Left lung (tissue), 10 donors: ENCODE data around the gene KRTAP20-1. TPM values are rescaled to one million over a fixed set of nuclear protein-coding genes. Genes with fewer than 3 reads are reported as not detected.

Source experiments
- ATAC-seq: fragments of 200-7000 bp; cut with Tn5 transposase; one replicate; pipeline ENCODE4 v1.9.1; 2020; ENCODE audit warnings: moderate library complexity
- DNase-seq, 4 donors: peaks; one replicate each; pipeline ENCODE4 v3.0.0-alpha.2; 2013 to 2020
- H3K27ac ChIP-seq, 2 donors: fragments of 200-600 bp; sonication (generic) in 1 of 2; one replicate each; pipeline versions ENCODE4 v1.5.0 to v1.8.0; 2020 to 2021
- H3K27me3 ChIP-seq, 2 donors: fragments of 200-600 bp; sonication (generic) in 1 of 2; one replicate each; pipeline versions ENCODE4 v1.5.0 to v1.8.0; 2020 to 2021
- H3K36me3 ChIP-seq, 2 donors: fragments of 200-600 bp; sonication (generic) in 1 of 2; one replicate each; pipeline versions ENCODE4 v1.5.0 to v1.8.0; 2020 to 2021
- H3K4me1 ChIP-seq, 2 donors: fragments of 200-600 bp; one replicate each; pipeline ENCODE4 v1.8.0; 2021
- H3K4me3 ChIP-seq, 2 donors: fragments of 200-600 bp; sonication (generic) in 1 of 2; one replicate each; pipeline versions ENCODE4 v1.5.0 to v1.8.0; 2020 to 2021; ENCODE audit warnings: mild to moderate bottlenecking in 1 of 2
- H3K9me3 ChIP-seq, 2 donors: fragments of 200-600 bp; sonication (generic) in 1 of 2; one replicate each; pipeline versions ENCODE4 v1.5.0 to v1.8.0; 2020 to 2021
- intact Hi-C, 2 donors: fragments of 100-400 bp; cut with DNase I; formaldehyde crosslinking; loops; one replicate each; pipeline versions ENCODE4 v1.11.2 to v1.14.2; 2022
- polyA plus RNA-seq, 6 donors: library from polyadenylated mRNA; unstranded; fragments of 120-200 nt; gene quantifications; one replicate each; pipeline ENCODE4 v1.2.1, GENCODE V29; 2013; ENCODE audit not compliant: insufficient read length in 6 of 6
- total RNA-seq, 2 donors: library from RNA; stranded (reverse); fragmentation: NEBNext Ultra II Directional; extraction: Animal tissue kit (Norgen Biotek cat#: 25700); gene quantifications; one replicate each; pipeline ENCODE4 v1.2.1, GENCODE V29; 2021
- TF ChIP-seq, protein P1 (sequence below), 2 donors: fragments of 200-600 bp; sonication (generic) in 1 of 2; IDR thresholded peaks; one replicate each; pipeline versions ENCODE4 v1.5.0 to v1.8.0; 2021; ENCODE audit warnings: antibody characterized with exemption in 2 of 2
- donor health status: DM: no; HTN: yes; CAD: no.
- donor health status: DM: no; HTN: no; CAD: no.

KRTAP20-1 gene
- total and polyA plus RNA-seq, 8 donors = not detected

DNA sequence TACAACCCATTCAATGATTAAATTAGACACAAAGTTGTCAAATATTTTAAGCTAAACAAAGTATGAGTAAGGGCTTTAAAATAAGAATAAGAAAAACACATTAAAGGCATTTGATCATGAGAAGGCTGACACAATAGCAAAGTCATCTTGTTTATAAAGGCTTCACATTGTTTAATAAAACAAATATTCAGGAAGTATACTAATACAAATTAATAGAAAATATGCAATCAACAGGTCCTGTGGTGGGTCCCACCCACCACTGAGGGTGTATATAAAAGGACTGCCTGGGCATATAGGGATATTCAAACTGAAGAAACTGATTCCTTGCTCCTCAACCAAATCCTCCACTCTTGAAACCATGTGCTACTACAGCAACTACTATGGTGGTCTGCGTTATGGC is 18.7 kb downstream of the KRTAP20-1 start, which contains the start of gene KRTAP20-2:
Gene KRTAP20-2 (plus strand): TSS at position 301 of the 400 bp plus-strand sequence. CDS start 58 bp downstream, at position 359.
- Histone ChIP-seq H3K36me3 (no peaks in the 10 kb centered on the region), H3K4me1 (no peaks in the 10 kb centered on the region), H3K4me3 (no peak within 1 kb of the TSS), H3K27ac (no peak within 1 kb of the TSS), H3K9me3 (peaks cover 0 to 4% of the 10 kb centered on the region in 2 donors), H3K27me3 (no peaks in the 10 kb centered on the region)
- intact Hi-C loops = no loop called here
- ATAC-seq (no peak), DNase-seq (no peak)
- TF ChIP-seq, protein P1, sequence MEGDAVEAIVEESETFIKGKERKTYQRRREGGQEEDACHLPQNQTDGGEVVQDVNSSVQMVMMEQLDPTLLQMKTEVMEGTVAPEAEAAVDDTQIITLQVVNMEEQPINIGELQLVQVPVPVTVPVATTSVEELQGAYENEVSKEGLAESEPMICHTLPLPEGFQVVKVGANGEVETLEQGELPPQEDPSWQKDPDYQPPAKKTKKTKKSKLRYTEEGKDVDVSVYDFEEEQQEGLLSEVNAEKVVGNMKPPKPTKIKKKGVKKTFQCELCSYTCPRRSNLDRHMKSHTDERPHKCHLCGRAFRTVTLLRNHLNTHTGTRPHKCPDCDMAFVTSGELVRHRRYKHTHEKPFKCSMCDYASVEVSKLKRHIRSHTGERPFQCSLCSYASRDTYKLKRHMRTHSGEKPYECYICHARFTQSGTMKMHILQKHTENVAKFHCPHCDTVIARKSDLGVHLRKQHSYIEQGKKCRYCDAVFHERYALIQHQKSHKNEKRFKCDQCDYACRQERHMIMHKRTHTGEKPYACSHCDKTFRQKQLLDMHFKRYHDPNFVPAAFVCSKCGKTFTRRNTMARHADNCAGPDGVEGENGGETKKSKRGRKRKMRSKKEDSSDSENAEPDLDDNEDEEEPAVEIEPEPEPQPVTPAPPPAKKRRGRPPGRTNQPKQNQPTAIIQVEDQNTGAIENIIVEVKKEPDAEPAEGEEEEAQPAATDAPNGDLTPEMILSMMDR (IDR thresholded peaks at IDR 0.05) = no peak

DNA sequence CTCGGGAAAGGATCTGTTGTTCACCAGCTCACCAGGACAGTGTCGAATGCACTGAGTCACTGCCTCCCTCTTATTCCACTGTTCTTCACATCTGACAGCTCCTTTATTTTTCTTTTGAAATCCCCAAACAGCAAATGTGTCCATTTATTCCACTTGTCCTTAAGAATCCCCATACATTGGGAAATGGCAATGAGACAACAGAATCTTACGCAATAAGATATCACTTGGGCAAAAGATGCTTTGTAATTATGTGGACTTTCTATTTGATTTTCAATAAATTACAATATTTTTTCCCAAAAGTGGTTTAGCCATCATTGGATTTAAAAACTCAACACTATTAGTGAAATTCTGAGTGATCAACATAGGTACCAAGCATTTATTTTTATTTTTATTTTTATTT is 22.5 kb downstream of the KRTAP20-1 start:
- Histone ChIP-seq H3K4me1 (no peaks in the 10 kb centered on the region), H3K27me3 (no peaks in the 10 kb centered on the region), H3K9me3 (peaks cover 0 to 16% of the 10 kb centered on the region in 2 donors), H3K36me3 (no peaks in the 10 kb centered on the region), H3K27ac (no peak overlapping the region), H3K4me3 (no peak overlapping the region)
- DNase-seq (no peak), ATAC-seq (no peak)
- intact Hi-C loops = no loop called here
- TF ChIP-seq, protein P1 (IDR thresholded peaks at IDR 0.05) = no peak

DNA sequence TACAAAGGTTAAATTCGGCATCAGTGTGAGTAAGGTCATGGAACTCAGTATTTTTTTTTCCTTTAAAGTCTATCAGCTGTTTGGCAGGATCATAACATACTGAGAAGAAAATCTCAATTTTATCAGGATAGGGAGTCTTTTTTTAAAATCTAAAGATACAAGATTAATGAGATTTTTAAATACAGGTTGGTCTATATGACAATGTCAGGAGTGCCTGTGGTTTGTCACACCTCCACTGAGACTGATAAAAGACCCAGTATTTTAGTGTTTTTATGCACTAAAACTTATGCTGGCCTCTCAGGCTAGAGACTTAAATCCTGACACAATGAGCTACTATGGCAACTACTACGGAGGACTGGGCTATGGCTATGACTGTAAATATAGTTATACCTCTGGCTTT is 26.3 kb downstream of the KRTAP20-1 start, which contains the start of gene KRTAP20-3:
Gene KRTAP20-3 (plus strand): TSS at position 301 of the 400 bp plus-strand sequence.
- Histone ChIP-seq H3K4me1 (no peaks in the 10 kb centered on the region), H3K36me3 (no peaks in the 10 kb centered on the region), H3K27me3 (no peaks in the 10 kb centered on the region), H3K4me3 (no peak within 1 kb of the TSS), H3K27ac (no peak within 1 kb of the TSS), H3K9me3 (peaks cover 0 to 19% of the 10 kb centered on the region in 2 donors)
- TF ChIP-seq, protein P1 (IDR thresholded peaks at IDR 0.05) = no peak
- intact Hi-C loops = no loop called here
- no peak for ATAC-seq
- DNase-seq = no peak

DNA sequence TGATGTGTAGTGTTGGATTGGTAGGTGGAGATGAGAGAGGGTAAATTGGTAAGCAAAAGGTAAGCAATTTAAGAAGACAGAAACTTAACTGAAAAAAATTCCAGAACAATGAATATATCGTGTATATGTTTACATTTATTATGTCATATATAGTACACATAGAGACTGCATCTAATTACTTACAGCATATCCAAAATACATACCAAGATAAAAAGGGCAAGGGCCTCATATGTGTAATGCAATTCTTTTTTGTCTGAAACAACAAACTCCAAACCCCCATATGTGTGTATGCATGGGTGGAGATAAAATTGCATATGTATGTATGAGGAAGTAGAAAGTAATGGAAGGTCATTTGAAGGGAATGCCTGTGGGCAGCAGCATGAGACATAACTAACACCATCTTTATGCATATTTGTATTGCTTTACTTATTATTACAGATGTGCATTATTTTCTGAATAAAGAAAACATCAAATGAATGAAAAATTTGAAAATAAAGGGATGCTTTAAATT is 30.7 kb downstream of the KRTAP20-1 start:
- H3K36me3 ChIP-seq = no peaks in the 10 kb centered on the region
- TF ChIP-seq, protein P1 (IDR thresholded peaks at IDR 0.05) = no peak
- H3K9me3 ChIP-seq = peaks cover 0 to 7% of the 10 kb centered on the region in 2 donors
- H3K27ac ChIP-seq = no peak overlapping the region
- intact Hi-C loops = no loop called here
- no peaks in the 10 kb centered on the region for H3K4me1 ChIP-seq
- no peak for ATAC-seq
- no peaks in the 10 kb centered on the region for H3K27me3 ChIP-seq
- DNase-seq = no peak
- no peak overlapping the region for H3K4me3 ChIP-seq

DNA sequence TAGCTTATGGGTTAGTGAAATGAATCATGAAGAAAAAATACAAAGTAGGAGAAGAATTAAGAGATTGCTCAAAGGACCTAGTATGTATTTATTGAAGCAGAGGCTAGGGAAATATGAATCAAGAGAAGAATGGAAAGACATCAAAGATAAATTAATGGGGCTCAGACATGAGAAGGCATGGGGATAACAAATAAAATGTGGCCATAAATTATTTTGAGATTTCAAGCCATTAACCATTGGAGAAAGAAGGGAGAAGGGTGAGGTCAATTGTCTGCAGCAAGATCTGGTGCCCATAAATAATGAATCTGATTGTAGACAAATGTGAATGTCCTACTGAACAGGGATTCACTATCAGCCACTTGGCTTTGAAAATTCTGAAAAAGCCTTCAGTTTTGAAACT is 36.7 kb downstream of the KRTAP20-1 start:
- no peak for ATAC-seq
- Histone ChIP-seq H3K36me3 (no peaks in the 10 kb centered on the region), H3K4me3 (no peak overlapping the region), H3K27me3 (no peaks in the 10 kb centered on the region), H3K9me3 (no peaks in the 10 kb centered on the region), H3K4me1 (no peaks in the 10 kb centered on the region), H3K27ac (no peak overlapping the region)
- TF ChIP-seq, protein P1 (IDR thresholded peaks at IDR 0.05) = no peak
- intact Hi-C loops = no loop called here
- DNase-seq = no peak

Other genes with a start within 250 kb of the KRTAP20-1 start
- gene KRTAP13-2, start 244.2 kb upstream of the KRTAP20-1 start, total RNA-seq = not detected
- not detected for gene KRTAP13-2, start 244.2 kb upstream of the KRTAP20-1 start, polyA plus RNA-seq
- gene KRTAP13-1, start 220.4 kb upstream of the KRTAP20-1 start, total RNA-seq = not detected
- gene KRTAP13-1, start 220.4 kb upstream of the KRTAP20-1 start, polyA plus RNA-seq = not detected
- not detected for gene KRTAP13-3, start 190.5 kb upstream of the KRTAP20-1 start, total RNA-seq
- not detected for gene KRTAP13-3, start 190.5 kb upstream of the KRTAP20-1 start, polyA plus RNA-seq
- gene KRTAP13-4, start 186.2 kb upstream of the KRTAP20-1 start, total RNA-seq = not detected
- not detected for gene KRTAP13-4, start 186.2 kb upstream of the KRTAP20-1 start, polyA plus RNA-seq
- not detected for gene KRTAP15-1, start 176.2 kb upstream of the KRTAP20-1 start, total RNA-seq
- not detected for gene KRTAP15-1, start 176.2 kb upstream of the KRTAP20-1 start, polyA plus RNA-seq
- not detected for gene KRTAP19-1, start 136.1 kb upstream of the KRTAP20-1 start, total RNA-seq
- gene KRTAP19-1, start 136.1 kb upstream of the KRTAP20-1 start, polyA plus RNA-seq = not detected
- gene KRTAP19-2, start 129.0 kb upstream of the KRTAP20-1 start, total RNA-seq = not detected
- gene KRTAP19-2, start 129.0 kb upstream of the KRTAP20-1 start, polyA plus RNA-seq = not detected
- gene KRTAP19-3, start 124.4 kb upstream of the KRTAP20-1 start, total RNA-seq = not detected
- not detected for gene KRTAP19-3, start 124.4 kb upstream of the KRTAP20-1 start, polyA plus RNA-seq
- gene KRTAP19-4, start 119.3 kb upstream of the KRTAP20-1 start, total RNA-seq = not detected
- not detected for gene KRTAP19-4, start 119.3 kb upstream of the KRTAP20-1 start, polyA plus RNA-seq
- not detected for gene KRTAP19-5, start 114.3 kb upstream of the KRTAP20-1 start, total RNA-seq
- gene KRTAP19-5, start 114.3 kb upstream of the KRTAP20-1 start, polyA plus RNA-seq = not detected
- not detected for gene KRTAP19-6, start 74.6 kb upstream of the KRTAP20-1 start, total RNA-seq
- gene KRTAP19-6, start 74.6 kb upstream of the KRTAP20-1 start, polyA plus RNA-seq = not detected
- gene KRTAP19-7, start 55.1 kb upstream of the KRTAP20-1 start, total RNA-seq = not detected
- gene KRTAP19-7, start 55.1 kb upstream of the KRTAP20-1 start, polyA plus RNA-seq = not detected
- not detected for gene KRTAP22-2, start 26.0 kb upstream of the KRTAP20-1 start, total RNA-seq
- gene KRTAP22-2, start 26.0 kb upstream of the KRTAP20-1 start, polyA plus RNA-seq = not detected
- not detected for gene KRTAP6-3, start 24.0 kb upstream of the KRTAP20-1 start, total RNA-seq
- gene KRTAP6-3, start 24.0 kb upstream of the KRTAP20-1 start, polyA plus RNA-seq = not detected
- gene KRTAP6-2, start 17.5 kb upstream of the KRTAP20-1 start, total RNA-seq = not detected
- gene KRTAP6-2, start 17.5 kb upstream of the KRTAP20-1 start, polyA plus RNA-seq = not detected
- gene KRTAP22-1, start 15.3 kb upstream of the KRTAP20-1 start, total RNA-seq = not detected
- not detected for gene KRTAP22-1, start 15.3 kb upstream of the KRTAP20-1 start, polyA plus RNA-seq
- gene KRTAP6-1, start 2.5 kb upstream of the KRTAP20-1 start, total RNA-seq = not detected
- gene KRTAP6-1, start 2.5 kb upstream of the KRTAP20-1 start, polyA plus RNA-seq = not detected
- gene KRTAP20-4, start 4.2 kb downstream of the KRTAP20-1 start, total RNA-seq = not detected
- not detected for gene KRTAP20-4, start 4.2 kb downstream of the KRTAP20-1 start, polyA plus RNA-seq
- gene KRTAP20-2, start 18.8 kb downstream of the KRTAP20-1 start, total RNA-seq = not detected
- not detected for gene KRTAP20-2, start 18.8 kb downstream of the KRTAP20-1 start, polyA plus RNA-seq
- not detected for gene KRTAP20-3, start 26.4 kb downstream of the KRTAP20-1 start, total RNA-seq
- gene KRTAP20-3, start 26.4 kb downstream of the KRTAP20-1 start, polyA plus RNA-seq = not detected
- gene KRTAP21-3, start 102.4 kb downstream of the KRTAP20-1 start, total RNA-seq = not detected
- not detected for gene KRTAP21-3, start 102.4 kb downstream of the KRTAP20-1 start, polyA plus RNA-seq
- gene KRTAP21-2, start 130.8 kb downstream of the KRTAP20-1 start, total RNA-seq = not detected
- gene KRTAP21-2, start 130.8 kb downstream of the KRTAP20-1 start, polyA plus RNA-seq = not detected
- not detected for gene KRTAP21-1, start 139.0 kb downstream of the KRTAP20-1 start, total RNA-seq
- gene KRTAP21-1, start 139.0 kb downstream of the KRTAP20-1 start, polyA plus RNA-seq = not detected
- gene KRTAP8-1, start 196.8 kb downstream of the KRTAP20-1 start, total RNA-seq = not detected
- gene KRTAP8-1, start 196.8 kb downstream of the KRTAP20-1 start, polyA plus RNA-seq = not detected
- gene KRTAP7-1, start 213.3 kb downstream of the KRTAP20-1 start, total RNA-seq = not detected
- gene KRTAP7-1, start 213.3 kb downstream of the KRTAP20-1 start, polyA plus RNA-seq = not detected